Measurements from ENCODE around the gene IVNS1ABP.
A peak's percentile ranks its signal among the peaks of the same experiment; 100 is the strongest.
"Not testable (repeated sequence)": the region's sequence is repeated elsewhere in the genome, so short reads cannot be mapped to it uniquely, and the experiment has no call there.

IVNS1ABP gene

DNA sequence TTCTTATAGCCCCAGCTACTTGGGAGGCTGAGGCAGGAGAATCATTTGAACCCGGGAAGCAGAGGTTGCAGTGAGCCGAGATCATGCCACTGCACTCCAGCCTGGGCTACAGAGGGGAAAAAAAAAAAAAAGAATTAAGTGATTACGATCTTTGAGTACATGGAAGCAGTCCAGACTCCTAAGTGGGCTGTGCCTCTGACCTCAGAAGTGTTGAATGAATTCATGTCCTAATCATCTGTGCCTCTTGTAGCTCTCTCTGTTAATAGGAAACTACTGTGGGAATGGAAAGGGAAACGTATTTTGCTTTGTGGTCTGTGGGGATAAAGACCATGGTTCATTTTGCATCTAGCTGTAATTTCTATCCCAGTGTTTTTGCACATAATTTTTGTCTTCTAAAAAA lies 8.4 kb upstream of the IVNS1ABP start:
- H3K9me3 Mint-ChIP-seq: peaks cover 6% of the 10 kb centered on the region

DNA sequence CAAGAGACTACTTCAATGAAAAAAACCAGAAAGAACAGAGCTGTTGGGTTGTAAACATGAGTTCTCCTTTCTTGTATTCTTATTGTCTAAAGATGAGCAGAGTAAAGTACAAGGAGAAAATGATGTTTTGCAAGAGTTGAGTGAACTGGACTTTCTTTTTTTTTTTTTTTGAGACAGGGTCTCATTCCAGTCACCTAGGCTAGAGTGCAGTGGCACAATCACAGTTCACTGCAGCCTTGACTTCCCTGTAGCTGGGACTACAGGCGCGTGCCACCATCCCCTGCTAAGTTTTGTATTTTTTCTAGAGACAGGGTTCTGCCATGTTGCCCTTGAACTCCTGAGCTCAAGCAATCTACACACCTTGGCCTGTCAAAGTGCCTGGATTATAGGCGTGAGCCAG lies 7.1 kb upstream of the IVNS1ABP start:
- no peak for DNase-seq

More for the DNA sequence above, 8.4 kb upstream of the IVNS1ABP start:
- Mint-ChIP-seq H3K27ac (no peak overlapping the region), H3K4me1 (peaks cover 7% of the 10 kb centered on the region), H3K27me3 (ENCODE audit: low read depth, poor library complexity) (no peaks in the 10 kb centered on the region), H3K36me3 (ENCODE audit: low read depth) (peaks cover 19% of the 10 kb centered on the region), H3K4me3 (no peak overlapping the region)
- TF ChIP-seq, protein P1, sequence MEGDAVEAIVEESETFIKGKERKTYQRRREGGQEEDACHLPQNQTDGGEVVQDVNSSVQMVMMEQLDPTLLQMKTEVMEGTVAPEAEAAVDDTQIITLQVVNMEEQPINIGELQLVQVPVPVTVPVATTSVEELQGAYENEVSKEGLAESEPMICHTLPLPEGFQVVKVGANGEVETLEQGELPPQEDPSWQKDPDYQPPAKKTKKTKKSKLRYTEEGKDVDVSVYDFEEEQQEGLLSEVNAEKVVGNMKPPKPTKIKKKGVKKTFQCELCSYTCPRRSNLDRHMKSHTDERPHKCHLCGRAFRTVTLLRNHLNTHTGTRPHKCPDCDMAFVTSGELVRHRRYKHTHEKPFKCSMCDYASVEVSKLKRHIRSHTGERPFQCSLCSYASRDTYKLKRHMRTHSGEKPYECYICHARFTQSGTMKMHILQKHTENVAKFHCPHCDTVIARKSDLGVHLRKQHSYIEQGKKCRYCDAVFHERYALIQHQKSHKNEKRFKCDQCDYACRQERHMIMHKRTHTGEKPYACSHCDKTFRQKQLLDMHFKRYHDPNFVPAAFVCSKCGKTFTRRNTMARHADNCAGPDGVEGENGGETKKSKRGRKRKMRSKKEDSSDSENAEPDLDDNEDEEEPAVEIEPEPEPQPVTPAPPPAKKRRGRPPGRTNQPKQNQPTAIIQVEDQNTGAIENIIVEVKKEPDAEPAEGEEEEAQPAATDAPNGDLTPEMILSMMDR (IDR thresholded peaks at IDR 0.05): no peak
- no peak for DNase-seq

DNA sequence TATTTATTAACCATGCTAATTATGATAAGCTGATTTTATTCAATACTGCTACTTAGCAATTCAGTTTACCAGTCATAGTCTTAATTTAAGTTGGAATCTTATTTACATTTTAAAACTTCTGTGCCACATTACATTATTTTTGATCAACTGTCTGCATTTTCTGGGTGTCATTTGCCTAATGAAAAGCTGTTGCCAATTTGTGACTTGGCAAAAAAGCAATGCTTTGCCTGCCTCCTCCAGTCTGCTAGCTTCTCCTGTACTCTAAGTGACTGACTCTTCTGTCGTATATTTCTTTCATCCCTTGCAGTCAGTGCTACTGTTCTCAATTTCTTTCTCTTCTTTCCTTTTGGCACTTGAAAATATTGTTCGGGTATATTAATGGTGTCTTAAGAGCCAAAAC lies 5.6 kb upstream of the IVNS1ABP start:
- Mint-ChIP-seq H3K27ac (no peak overlapping the region), H3K4me3 (no peak overlapping the region), H3K36me3 (ENCODE audit: low read depth) (peaks cover 33% of the 10 kb centered on the region), H3K9me3 (peaks cover 6% of the 10 kb centered on the region), H3K27me3 (ENCODE audit: low read depth, poor library complexity) (no peaks in the 10 kb centered on the region), H3K4me1 (peaks cover 24% of the 10 kb centered on the region)
- DNase-seq: no peak
- TF ChIP-seq, protein P1 (IDR thresholded peaks at IDR 0.05): no peak

More for the DNA sequence above, 7.1 kb upstream of the IVNS1ABP start:
- H3K36me3 Mint-ChIP-seq (ENCODE audit: low read depth): peaks cover 29% of the 10 kb centered on the region
- no peak overlapping the region for H3K27ac Mint-ChIP-seq
- H3K9me3 Mint-ChIP-seq: peaks cover 6% of the 10 kb centered on the region
- TF ChIP-seq, protein P1 (IDR thresholded peaks at IDR 0.05): no peak
- no peak overlapping the region for H3K4me3 Mint-ChIP-seq
- H3K27me3 Mint-ChIP-seq (ENCODE audit: low read depth, poor library complexity): no peaks in the 10 kb centered on the region
- peaks cover 9% of the 10 kb centered on the region for H3K4me1 Mint-ChIP-seq

DNA sequence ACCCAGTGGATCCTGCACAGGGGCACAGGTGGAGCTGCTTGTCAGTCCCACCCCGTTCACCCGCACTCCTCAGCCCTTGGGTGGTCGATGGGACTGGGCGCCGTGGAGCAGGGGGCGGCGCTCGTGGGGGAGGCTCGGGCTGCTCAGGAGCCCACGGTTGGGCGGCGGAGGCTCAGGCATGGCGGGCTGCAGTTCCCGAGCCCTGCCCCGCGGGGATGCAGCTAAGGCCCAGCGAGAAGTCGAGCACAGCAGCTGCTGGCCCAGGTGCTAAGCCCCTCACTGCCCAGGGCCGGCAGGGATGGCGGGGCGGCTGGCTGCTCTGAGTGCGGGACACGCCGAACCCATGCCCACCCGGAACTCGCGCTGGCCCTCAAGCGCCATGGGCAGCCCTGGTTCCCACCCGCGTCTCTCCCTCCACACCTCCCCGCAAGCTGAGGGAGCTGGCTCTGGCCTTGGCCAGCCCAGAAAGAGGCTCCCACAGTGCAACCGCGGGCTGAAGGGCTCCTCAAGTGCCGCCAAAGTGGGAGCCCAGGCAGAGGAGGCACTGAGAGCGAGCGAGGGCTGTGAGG lies 4.7 kb upstream of the IVNS1ABP start:
- not testable (repeated sequence) for H3K27ac Mint-ChIP-seq; H3K9me3 Mint-ChIP-seq; H3K4me3 Mint-ChIP-seq; DNase-seq; H3K27me3 Mint-ChIP-seq (ENCODE audit: low read depth, poor library complexity)
- Mint-ChIP-seq H3K36me3 (ENCODE audit: low read depth) (peaks cover 33% of the 10 kb centered on the region), H3K4me1 (peaks cover 27% of the 10 kb centered on the region)

DNA sequence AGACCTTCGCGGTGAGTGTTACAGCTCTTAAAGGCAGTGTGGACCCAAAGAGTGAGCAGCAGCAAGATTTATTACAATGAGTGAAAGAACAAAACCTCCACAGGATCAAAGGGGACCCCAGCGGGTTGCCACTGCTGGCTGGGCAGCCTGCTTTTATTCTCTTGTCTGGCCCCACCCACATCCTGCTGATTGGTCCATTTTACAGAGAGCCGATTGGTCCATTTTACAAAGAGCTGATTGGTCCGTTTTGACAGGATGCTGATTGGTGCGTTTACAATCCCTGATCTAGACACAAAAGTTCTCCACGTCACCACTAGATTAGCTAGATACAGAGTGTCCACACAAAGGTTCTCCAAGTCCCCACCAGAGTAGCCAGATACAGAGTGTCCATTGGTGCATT lies 4.1 kb upstream of the IVNS1ABP start:
- Mint-ChIP-seq H3K36me3 (ENCODE audit: low read depth) (peaks cover 33% of the 10 kb centered on the region), H3K27ac (peak overlapping the region; percentile 64), H3K4me1 (peaks cover 27% of the 10 kb centered on the region)
- not testable (repeated sequence) for H3K4me3 Mint-ChIP-seq; DNase-seq; H3K9me3 Mint-ChIP-seq; H3K27me3 Mint-ChIP-seq (ENCODE audit: low read depth, poor library complexity)

DNA sequence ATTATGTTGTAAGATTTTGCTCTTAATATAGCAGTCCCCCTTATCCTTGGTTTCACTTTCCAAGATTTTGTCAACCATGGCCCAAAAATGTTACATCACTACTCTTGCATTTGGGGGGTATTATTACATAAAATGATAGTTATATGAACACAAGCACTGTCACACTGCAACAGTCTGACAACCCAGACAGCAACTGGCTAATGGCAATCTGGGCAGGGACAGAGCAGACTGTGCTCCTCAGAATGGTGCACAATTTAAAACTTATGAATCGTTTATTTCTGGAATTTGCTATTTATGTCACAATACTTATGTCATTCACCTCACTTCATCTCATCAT lies 2.1 kb upstream of the IVNS1ABP start:
- Mint-ChIP-seq H3K27me3 (ENCODE audit: low read depth, poor library complexity) (no peaks in the 10 kb centered on the region), H3K36me3 (ENCODE audit: low read depth) (peaks cover 33% of the 10 kb centered on the region), H3K27ac (no peak overlapping the region), H3K4me1 (peaks cover 46% of the 10 kb centered on the region), H3K9me3 (peaks cover 6% of the 10 kb centered on the region), H3K4me3 (peak overlapping the region; percentile 40)
- no peak for DNase-seq
- TF ChIP-seq, protein P1 (IDR thresholded peaks at IDR 0.05): no peak

DNA sequence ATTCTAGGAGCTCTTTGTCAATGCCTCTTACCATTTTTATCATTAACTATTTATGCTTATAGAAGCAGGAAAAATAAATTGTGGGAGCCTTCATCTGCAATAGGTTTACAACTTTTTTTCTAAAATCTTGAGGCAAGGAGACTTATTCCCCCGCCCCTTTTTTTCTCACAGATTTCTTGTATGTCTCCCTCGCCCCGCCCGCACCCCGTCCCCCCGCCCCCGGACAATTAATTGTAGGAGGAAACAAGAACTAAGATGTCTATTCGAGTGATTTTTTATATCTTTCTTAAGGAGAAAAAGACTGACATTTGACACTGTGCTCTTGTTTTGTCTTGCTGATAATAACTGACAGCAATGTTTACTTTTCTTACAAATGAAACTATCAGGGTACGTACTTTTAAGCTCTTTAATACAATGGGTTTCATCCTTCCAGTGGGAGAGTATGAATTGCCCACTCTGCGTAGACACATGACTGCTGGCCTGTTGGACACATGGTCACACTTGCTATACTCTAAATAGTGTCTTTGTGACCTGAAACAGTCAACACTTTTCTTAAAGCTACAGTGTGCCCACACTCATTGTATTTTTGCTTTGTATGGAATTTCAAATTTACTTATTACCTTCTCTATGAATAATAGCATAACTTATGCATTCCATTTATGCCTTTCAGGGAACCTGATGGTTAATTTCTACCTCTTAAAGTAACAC lies 1.5 kb upstream of the IVNS1ABP start:
- H3K4me1 Mint-ChIP-seq: peaks cover 52% of the 10 kb centered on the region
- no peaks in the 10 kb centered on the region for H3K27me3 Mint-ChIP-seq (ENCODE audit: low read depth, poor library complexity)
- H3K9me3 Mint-ChIP-seq: peaks cover 6% of the 10 kb centered on the region
- no peak overlapping the region for H3K27ac Mint-ChIP-seq
- peak overlapping the region; percentile 96 for H3K4me3 Mint-ChIP-seq
- DNase-seq: no peak
- peaks cover 33% of the 10 kb centered on the region for H3K36me3 Mint-ChIP-seq (ENCODE audit: low read depth)
- TF ChIP-seq, protein P1 (IDR thresholded peaks at IDR 0.05): no peak
